GM12878 (cell line): ENCODE data around the gene NR1H4. TPM values are rescaled to one million over a fixed set of nuclear protein-coding genes. Genes with fewer than 3 reads are reported as not detected.

Experiments
- ATAC-seq: fragments of 200-7000 bp; cut with Tn5 transposase; 3 replicates; pipeline ENCODE4 v1.9.1; 2020; ENCODE audit warnings: mild to moderate bottlenecking, moderate library complexity
- BruUV-seq: library from RNA; stranded (reverse); fragments of 400-500 nt; replicated peaks from 2 replicates; lab custom pipeline; 2021; lab: Mats Ljungman, UMichigan
- CTCF ChIA-PET: fragments of 300-600 bp; sonication (Branson Sonifier 250); formaldehyde crosslinking; extraction: SDS; loops from one replicate; lab custom pipeline; 2021; ENCODE audit warnings: inconsistent platforms; lab: Yijun Ruan, JAX
- POLR2A ChIA-PET: fragments of 350-600 bp; formaldehyde crosslinking; extraction: SDS; loops from one replicate; lab custom pipeline; 2021; ENCODE audit warnings: inconsistent platforms; lab: Charles Lee
- RAD21 ChIA-PET: fragments of 300-600 bp; sonication (Branson Sonifier 250); formaldehyde crosslinking; loops from one replicate; lab custom pipeline; 2023; ENCODE audit warnings: antibody characterized with exemption; ENCODE audit not compliant: unreplicated experiment; lab: Charles Lee
- SMC1A ChIA-PET: fragments of 300-600 bp; sonication (Branson Sonifier 250); formaldehyde crosslinking; loops from one replicate; lab custom pipeline; 2023; ENCODE audit not compliant: unreplicated experiment, uncharacterized antibody; lab: Charles Lee
- DNase-seq: peaks from one replicate; pipeline ENCODE4 v3.0.0-alpha.2; 2011; ENCODE audit warnings: low read depth, low spot score
- FAIRE-seq: peaks from 3 replicates; lab custom pipeline; 2011; peaks lifted over from hg19 to GRCh38; lab: Jason Lieb, UNC
- H2AFZ ChIP-seq: 2 replicates; pipeline ENCODE4 v1.6.0; 2011; ENCODE audit warnings: low read depth, low read length, control low read depth; ENCODE audit not compliant: control insufficient read depth
- H3K27ac ChIP-seq: 2 replicates; pipeline ENCODE4 v1.5.1; 2011; ENCODE audit warnings: control low read depth; ENCODE audit not compliant: control insufficient read depth, insufficient read depth
- H3K27me3 ChIP-seq, 2 experiments: replicated peaks in 1 of 2; 2 replicates each; pipeline versions ENCODE4 v1.6.0 to v1.6.1; 2011; ENCODE audit warnings: low read length in 1 of 2; ENCODE audit not compliant: control insufficient read depth in 2 of 2, insufficient read depth in 2 of 2
- H3K36me3 ChIP-seq, 2 experiments: 2 replicates each; pipeline ENCODE4 v1.5.1; 2011; ENCODE audit warnings: low read length in 1 of 2; ENCODE audit not compliant: control insufficient read depth in 2 of 2, insufficient read depth in 2 of 2
- H3K4me1 ChIP-seq: 2 replicates; pipeline ENCODE4 v1.6.1; 2011; ENCODE audit warnings: mild to moderate bottlenecking, low read length, moderate library complexity, mixed read lengths; ENCODE audit not compliant: control insufficient read depth, insufficient read depth
- H3K4me2 ChIP-seq: 2 replicates; pipeline ENCODE4 v1.6.0; 2011; ENCODE audit warnings: control low read depth; ENCODE audit not compliant: control insufficient read depth, insufficient read depth
- H3K4me3 ChIP-seq: fragments of 200-600 bp; sonication (generic); 2 replicates; pipeline ENCODE4 v1.5.1; 2016
- H3K79me2 ChIP-seq: 2 replicates; pipeline ENCODE4 v1.6.0; 2011; ENCODE audit warnings: low read length; ENCODE audit not compliant: control insufficient read depth, insufficient read depth
- H3K9ac ChIP-seq: 2 replicates; pipeline ENCODE4 v1.8.0; 2011; ENCODE audit warnings: low read length, control low read depth, mixed read lengths; ENCODE audit not compliant: control insufficient read depth, insufficient read depth
- H3K9me3 ChIP-seq: replicated peaks from 3 replicates; pipeline ENCODE4 v1.5.1; 2011; ENCODE audit warnings: mild to moderate bottlenecking, low read length; ENCODE audit not compliant: control insufficient read depth, insufficient read depth
- H4K20me1 ChIP-seq: 2 replicates; pipeline ENCODE4 v1.6.0; 2011; ENCODE audit not compliant: control insufficient read depth, insufficient read depth
- CREM ChIP-seq: IDR thresholded peaks from 2 replicates; pipeline ENCODE4 v1.6.1; 2014; ENCODE audit warnings: antibody characterized with exemption, low read depth
- KAT2A ChIP-seq: conservative IDR thresholded peaks from 2 replicates; pipeline ENCODE4 v1.6.1; 2011; ENCODE audit warnings: low read depth, low read length; ENCODE audit not compliant: control insufficient read depth
- MTA2 ChIP-seq: fragments of 450-650 bp; IDR thresholded peaks from 2 replicates; pipeline ENCODE4 v1.6.1; 2016; ENCODE audit warnings: low read depth, mild to moderate bottlenecking, moderate library complexity
- NR2C1 ChIP-seq: fragments of 450-650 bp; IDR thresholded peaks from 2 replicates; pipeline ENCODE4 v1.6.1; 2017; ENCODE audit warnings: antibody characterized with exemption, mild to moderate bottlenecking, moderate library complexity
- NR2F1 ChIP-seq: fragments of 450-650 bp; conservative IDR thresholded peaks from 2 replicates; pipeline ENCODE4 v1.6.1; 2017; ENCODE audit warnings: mild to moderate bottlenecking
- PBX3 ChIP-seq: IDR thresholded peaks from 2 replicates; pipeline ENCODE4 v1.6.1; 2011; ENCODE audit warnings: mild to moderate bottlenecking, low read depth, low read length, moderate library complexity; ENCODE audit not compliant: insufficient replicate concordance
- RUNX3 ChIP-seq: IDR thresholded peaks from 2 replicates; pipeline ENCODE4 v1.6.1; 2012; ENCODE audit warnings: low read length, inconsistent platforms
- SIN3A ChIP-seq: IDR thresholded peaks from 2 replicates; pipeline ENCODE4 v1.6.1; 2012; ENCODE audit warnings: low read depth, low read length, improper control_type of control experiment
- SMAD5 ChIP-seq: IDR thresholded peaks from 2 replicates; pipeline ENCODE4 v1.6.1; 2016; ENCODE audit warnings: antibody characterized with exemption, low read depth
- SREBF2 ChIP-seq: IDR thresholded peaks from 2 replicates; pipeline ENCODE4 v1.6.1; 2012; ENCODE audit warnings: mild to moderate bottlenecking, low read length
- TAF1 ChIP-seq: IDR thresholded peaks from 2 replicates; pipeline ENCODE4 v1.6.1; 2011; ENCODE audit warnings: mild to moderate bottlenecking, low read depth, low read length, borderline replicate concordance
- WGBS: methylation state at CpG from one replicate; pipeline ENCODE4 v1.1.6; 2016; ENCODE audit warnings: low lambda C conversion rate; ENCODE audit not compliant: insufficient replicate concordance, insufficient coverage; ENCODE audit errors: missing lambda C conversion rate; 5-methylcytosine and 5-hydroxymethylcytosine counted together
- in situ Hi-C: fragments of 300-500 bp; cut with MboI; formaldehyde crosslinking; loops from 9 replicates; pipeline ENCODE4 v1.14.3; 2018; ENCODE audit warnings: mixed read lengths
- intact Hi-C: fragments of 100-400 bp; cut with micrococcal nuclease; formaldehyde crosslinking; loops from one replicate; pipeline ENCODE4 v1.14.2; 2022; ENCODE audit not compliant: unreplicated experiment
- polyA plus RNA-seq, 11 experiments: library from polyadenylated mRNA; depleted of rRNA in 4 of 11; unstranded in 6 of 11; stranded (reverse) in 5 of 11; fragments of >200 nt; fragmentation: Nextera tagmentation in 4 of 11; fragmentation: Illumina TruSeq in 1 of 11; extraction: Ambion mirVana in 4 of 11; extraction: Trizol in 1 of 11; gene quantifications; 1 replicate in 1 of 11; 2 replicates in 10 of 11; pipeline versions ENCODE4 v1.2.1 to v1.2.3, GENCODE V29; 2011 to 2016; ENCODE audit warnings: inconsistent platforms in 2 of 11, missing spikeins in 2 of 11, low read depth in 1 of 11
- total RNA-seq, 4 experiments: library from RNA; depleted of rRNA in 3 of 4; stranded (reverse); fragments of >200 nt in 3 of 4; fragmentation: Illumina TruSeq in 1 of 4; extraction: Trizol in 1 of 4; gene quantifications; 2 replicates each; pipeline versions ENCODE4 v1.2.1 to v1.2.3, GENCODE V29; 2013 to 2021

NR1H4 gene
- total and polyA plus RNA-seq, 10 of the 15 experiments (the other 5 are each of a cell fraction or from before 2014, with no cell fraction given) = 0.04 TPM; not detected in 9

- ChIA-PET RAD21 (no interaction called here), CTCF (interaction anchor here (0.6 to 0.7 kb wide), 2 partner anchors 10 to 58 kb away, joined by 3 read pairs; no protein-coding TSS in a partner anchor), POLR2A (interaction anchor here (1.0 kb wide), 1 partner anchor 63 kb away, joined by 3 read pairs; no protein-coding TSS in a partner anchor), SMC1A (interaction anchor here (1.3 kb wide), 1 partner anchor 9 kb away, joined by 3 read pairs; no protein-coding TSS in a partner anchor)
- Histone ChIP-seq H3K27ac (no peak overlapping the region), H3K27me3 (no peaks in the 10 kb centered on the region), H2AFZ (no peak overlapping the region), H3K4me1 (no peaks in the 10 kb centered on the region), H3K79me2 (no peaks in the 10 kb centered on the region), H3K36me3 (no peaks in the 10 kb centered on the region), H3K9ac (no peak overlapping the region), H3K4me2 (no peak overlapping the region), H3K9me3 (no peaks in the 10 kb centered on the region), H4K20me1 (no peaks in the 10 kb centered on the region), H3K4me3 (no peak overlapping the region)
- in situ Hi-C loops = no loop called here
- ATAC-seq (no peak), FAIRE-seq (no peak), DNase-seq (no peak)
- intact Hi-C loops = no loop called here
- WGBS = 0% methylated on average over 1 of the region's 1 CpG
- no TSS peak for BruUV-seq
- no peak for TF ChIP-seq MTA2
- TF ChIP-seq SREBF2 = no peak
- no peak for TF ChIP-seq TAF1
- TF ChIP-seq NR2C1 = no peak
- TF ChIP-seq NR2F1 = no peak
- TF ChIP-seq SMAD5 = no peak
- TF ChIP-seq CREM = no peak
- TF ChIP-seq SIN3A = no peak
- no peak for TF ChIP-seq PBX3
- TF ChIP-seq KAT2A = no peak
- no peak for TF ChIP-seq RUNX3
Measured at GRCh38 chr12:100490056-100490455, 16.4 kb downstream of the NR1H4 start.
